Pancreas (tissue), 10 donors: Measurements from ENCODE around the gene IGFALS. TPM values are rescaled to one million over a fixed set of nuclear protein-coding genes. Genes with fewer than 3 reads are reported as not detected.

ENCODE experiments used
- ATAC-seq, 4 donors: fragments of 200-7000 bp; cut with Tn5 transposase; one replicate each; pipeline versions ENCODE4 v1.8.0 to v1.9.1; 2020; ENCODE audit warnings: mild to moderate bottlenecking in 4 of 4, moderate library complexity in 4 of 4
- DNase-seq, 6 donors: peaks; one replicate each; pipeline ENCODE4 v3.0.0-alpha.2; 2020
- FAIRE-seq: peaks from 2 replicates; lab custom pipeline; 2012; peaks lifted over from hg19 to GRCh38; lab: Jason Lieb, UNC
- H3K27ac ChIP-seq, 4 donors: fragments of 200-600 bp; sonication (generic); 1 replicate in 3 of 4; 2 replicates in 1 of 4; pipeline versions ENCODE4 v1.5.0 to v1.8.0; 2020
- H3K27me3 ChIP-seq, 4 donors: fragments of 200-600 bp; one replicate each; pipeline ENCODE4 v1.8.0; 2021
- H3K36me3 ChIP-seq, 3 donors: fragments of 200-600 bp; sonication (generic) in 1 of 3; one replicate each; pipeline versions ENCODE4 v1.5.0 to v1.8.0; 2020 to 2021
- H3K4me1 ChIP-seq, 3 donors: fragments of 200-600 bp; one replicate each; pipeline ENCODE4 v1.8.0; 2021
- H3K4me3 ChIP-seq, 4 donors: fragments of 200-600 bp; sonication (generic) in 2 of 4; one replicate each; pipeline versions ENCODE4 v1.5.0 to v1.8.0; 2020 to 2021
- H3K9me3 ChIP-seq, 4 donors: fragments of 200-600 bp; one replicate each; pipeline ENCODE4 v1.8.0; 2021
- CTCF ChIP-seq, 4 donors: fragments of 200-600 bp; sonication (generic) in 3 of 4; IDR thresholded peaks; one replicate each; pipeline versions ENCODE4 v1.5.0 to v1.8.0; 2021; ENCODE audit warnings: antibody characterized with exemption in 4 of 4
- WGBS, 2 donors: extraction: QIAGEN DNeasy Blood & Tissue Kit; methylation state at CpG; one replicate each; pipeline ENCODE4 v1.1.7; 2013; 5-methylcytosine and 5-hydroxymethylcytosine counted together
- intact Hi-C, 3 donors: fragments of 100-400 bp; cut with DNase I; formaldehyde crosslinking; loops; one replicate each; pipeline versions ENCODE4 v1.11.1 to v1.14.2; 2022
- polyA plus RNA-seq, 2 donors: library from polyadenylated mRNA; stranded (reverse); fragments of 200-250 nt; gene quantifications; one replicate each; pipeline ENCODE4 v1.2.3, GENCODE V29; 2013
- total RNA-seq, 6 donors: library from RNA; stranded (reverse); fragmentation: NEBNext Ultra II Directional in 4 of 6; extraction: Animal tissue kit (Norgen Biotek cat#: 25700) in 4 of 6; gene quantifications; one replicate each; pipeline versions ENCODE4 v1.2.1 to v1.2.4, GENCODE V29; 2021 to 2023
- donor health status: healthy with polysubstance abuse.
- donor health status: DM: no; HTN: no; CAD: no; lungs with moderate emphysema.
- donor health status: DM: no; HTN: no; CAD: no.
- donor health status: control.
- donor health status: control.
- donor health status: Bipolar disorder and iron deficiency.
- donor health status: DM: yes; HTN: yes; CAD: no.
- donor health status: DM: no; HTN: no; CAD: no.
- donor health status: DM: no; HTN: no; CAD: no.
- donor health status: DM: yes; HTN: yes; CAD: no.

IGFALS gene
- total and polyA plus RNA-seq, 8 donors, result 1.0 to 8.2 (median 3.2) TPM

GRCh38 chr16:1831186-1832075, 37.9 kb upstream of the IGFALS start:
- H3K9me3 ChIP-seq, result no peaks in the 10 kb centered on the region
- no peak for FAIRE-seq
- TF ChIP-seq CTCF (IDR thresholded peaks at IDR 0.05), result no peak
- DNase-seq, result no peak
- WGBS, 2 donors, result 75 to 91% methylated on average over 19 of the region's 19 CpGs
- H3K4me1 ChIP-seq, result peaks cover 15 to 24% (median 19%) of the 10 kb centered on the region in 3 donors
- no peak for ATAC-seq
- intact Hi-C loops, result no loop called here
- no peaks in the 10 kb centered on the region for H3K36me3 ChIP-seq
- H3K4me3 ChIP-seq, result no peak overlapping the region
- no peaks in the 10 kb centered on the region for H3K27me3 ChIP-seq
- H3K27ac ChIP-seq, result no peak overlapping the region

DNA sequence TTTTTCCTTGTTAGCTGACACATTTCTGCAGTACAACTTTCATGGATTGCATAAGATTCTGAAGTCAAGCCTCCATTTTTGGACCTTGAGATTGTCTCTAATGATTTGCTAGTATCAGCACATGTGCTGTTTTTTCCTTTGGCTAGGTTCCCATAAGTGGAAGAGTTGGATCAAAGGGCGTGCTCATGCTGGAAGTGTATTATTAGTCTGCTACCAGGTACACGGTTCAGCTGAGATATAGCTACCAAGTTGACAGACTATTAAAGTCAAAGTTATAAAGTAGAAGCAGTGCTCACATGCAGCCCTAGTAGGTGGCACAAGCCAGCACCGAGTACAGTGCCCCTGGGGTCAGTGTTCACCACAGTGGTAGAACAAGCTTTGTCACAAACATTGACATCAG, 36.7 kb upstream of the IGFALS start:
- ATAC-seq (peak; percentile 8 to 25 (median 17)), DNase-seq (peak in 1 of 6 donors; percentile 51), FAIRE-seq (no peak)
- H3K4me1 ChIP-seq, result peaks cover 19 to 24% (median 24%) of the 10 kb centered on the region in 3 donors
- peak overlapping the region; percentile 3 to 63 (median 36) for H3K27ac ChIP-seq
- no peaks in the 10 kb centered on the region for H3K36me3 ChIP-seq
- WGBS, 2 donors, result 15 to 20% methylated on average over 3 of the region's 3 CpGs
- H3K4me3 ChIP-seq, result no peak overlapping the region
- no peak for TF ChIP-seq CTCF (IDR thresholded peaks at IDR 0.05)
- intact Hi-C loops, result no loop called here
- no peaks in the 10 kb centered on the region for H3K27me3 ChIP-seq
- no peaks in the 10 kb centered on the region for H3K9me3 ChIP-seq

DNA sequence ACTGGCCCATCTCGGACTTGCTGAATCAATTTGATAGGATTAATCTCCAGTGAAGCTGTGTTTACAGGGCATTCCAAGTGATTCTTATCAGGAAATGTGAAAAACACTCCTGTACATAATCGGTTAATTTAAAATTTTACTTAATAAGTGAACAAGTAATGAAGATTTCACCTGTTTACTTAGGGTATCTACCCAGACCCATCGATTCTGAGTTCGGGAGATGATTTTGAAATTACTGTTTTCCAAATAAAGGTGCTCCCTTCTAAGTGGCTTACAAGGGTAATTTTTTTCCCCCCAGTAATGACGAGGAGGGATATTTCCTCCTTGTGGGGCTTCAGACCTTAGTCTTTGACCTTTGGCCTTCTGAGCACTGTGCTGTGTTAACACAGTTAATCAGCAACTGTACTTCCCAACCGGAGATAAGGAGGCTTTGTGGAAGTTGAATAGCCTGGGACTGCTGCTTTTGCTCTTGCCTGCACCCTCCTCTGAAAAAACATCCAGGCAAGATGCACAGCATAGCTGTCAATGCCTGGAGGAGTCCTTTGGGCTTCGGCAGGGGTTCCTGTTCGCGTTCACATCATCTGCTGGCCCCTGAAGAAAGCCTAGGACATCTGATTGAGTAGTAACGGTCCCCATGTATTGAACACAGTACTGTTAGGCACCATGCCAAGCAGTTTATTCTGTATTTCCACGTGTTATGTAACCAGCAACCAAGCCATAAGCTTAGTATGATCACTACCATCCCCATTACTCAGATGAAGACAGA, 35.3 kb upstream of the IGFALS start:
- intact Hi-C loops, result no loop called here
- no peak for ATAC-seq
- H3K9me3 ChIP-seq, result no peaks in the 10 kb centered on the region

More for the DNA sequence above, 35.3 kb upstream of the IGFALS start:
- Histone ChIP-seq H3K4me1 (peaks cover 21 to 30% (median 24%) of the 10 kb centered on the region in 3 donors), H3K4me3 (peak overlapping the region in 3 of 4 donors; percentile 92 to 96 (median 94)), H3K36me3 (no peaks in the 10 kb centered on the region), H3K27me3 (no peaks in the 10 kb centered on the region), H3K27ac (peak overlapping the region in 2 of 4 donors; percentile 51 to 63)
- FAIRE-seq (no peak), DNase-seq (no peak)
- no peak for TF ChIP-seq CTCF (IDR thresholded peaks at IDR 0.05)
- 14 to 20% methylated on average over 11 of the region's 11 CpGs for WGBS, 2 donors
